ENCODE data around the gene CCDC51.

DNA sequence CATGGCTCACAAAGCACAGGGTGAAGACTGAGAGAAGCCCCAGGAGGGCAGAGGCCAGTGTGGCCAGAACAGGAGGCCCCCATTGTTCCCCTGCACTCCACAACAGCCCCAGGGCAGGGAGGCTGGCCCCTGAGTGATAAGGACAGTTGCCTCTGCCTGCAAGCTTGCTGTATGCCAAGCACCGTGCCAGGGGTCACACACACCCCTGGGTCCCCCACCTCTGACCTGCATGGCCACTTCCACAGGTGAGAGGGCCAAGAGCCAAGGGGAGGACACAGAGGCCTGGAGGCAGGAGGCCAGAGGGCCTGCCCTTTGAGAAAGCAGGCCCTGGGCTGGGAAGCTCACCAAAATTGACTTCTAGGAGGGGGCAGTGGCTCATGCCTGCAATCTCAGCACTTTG lies 30.4 kb upstream of the CCDC51 start:
- TF ChIP-seq, protein P1, sequence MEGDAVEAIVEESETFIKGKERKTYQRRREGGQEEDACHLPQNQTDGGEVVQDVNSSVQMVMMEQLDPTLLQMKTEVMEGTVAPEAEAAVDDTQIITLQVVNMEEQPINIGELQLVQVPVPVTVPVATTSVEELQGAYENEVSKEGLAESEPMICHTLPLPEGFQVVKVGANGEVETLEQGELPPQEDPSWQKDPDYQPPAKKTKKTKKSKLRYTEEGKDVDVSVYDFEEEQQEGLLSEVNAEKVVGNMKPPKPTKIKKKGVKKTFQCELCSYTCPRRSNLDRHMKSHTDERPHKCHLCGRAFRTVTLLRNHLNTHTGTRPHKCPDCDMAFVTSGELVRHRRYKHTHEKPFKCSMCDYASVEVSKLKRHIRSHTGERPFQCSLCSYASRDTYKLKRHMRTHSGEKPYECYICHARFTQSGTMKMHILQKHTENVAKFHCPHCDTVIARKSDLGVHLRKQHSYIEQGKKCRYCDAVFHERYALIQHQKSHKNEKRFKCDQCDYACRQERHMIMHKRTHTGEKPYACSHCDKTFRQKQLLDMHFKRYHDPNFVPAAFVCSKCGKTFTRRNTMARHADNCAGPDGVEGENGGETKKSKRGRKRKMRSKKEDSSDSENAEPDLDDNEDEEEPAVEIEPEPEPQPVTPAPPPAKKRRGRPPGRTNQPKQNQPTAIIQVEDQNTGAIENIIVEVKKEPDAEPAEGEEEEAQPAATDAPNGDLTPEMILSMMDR (IDR thresholded peaks at IDR 0.05), result no peak
- no peak for TF ChIP-seq POLR2A (IDR thresholded peaks at IDR 0.05)
- TF ChIP-seq EP300 (IDR thresholded peaks at IDR 0.05), result no peak
- TF ChIP-seq POLR2AphosphoS5 (IDR thresholded peaks at IDR 0.05), result no peak

Measured in suprapubic skin (tissue), 4 donors.